Mucosa of gallbladder (tissue), 1 donor: ENCODE measurements around the gene TP53BP2. TPM values are rescaled to one million over a fixed set of nuclear protein-coding genes. Genes with fewer than 3 reads are reported as not detected.
"Not testable (repeated sequence)": the region's sequence is repeated elsewhere in the genome, so short reads cannot be mapped to it uniquely, and the experiment has no call there.

Experiments used
- DNase-seq: peaks from one replicate; pipeline ENCODE4 v3.0.0-alpha.2; 2020; ENCODE audit warnings: low spot score
- total RNA-seq: library from RNA; stranded (reverse); gene quantifications from one replicate; pipeline ENCODE4 v1.2.1, GENCODE V29; 2021
- donor health status: DM: no; HTN: no; CAD: no.

TP53BP2 gene
- total RNA-seq, 1 donor from 2014 or later, result 48.7 TPM

- no peak for DNase-seq
Observed at GRCh38 chr1:223745731-223746130, 100.0 kb downstream of the TP53BP2 start.

DNA sequence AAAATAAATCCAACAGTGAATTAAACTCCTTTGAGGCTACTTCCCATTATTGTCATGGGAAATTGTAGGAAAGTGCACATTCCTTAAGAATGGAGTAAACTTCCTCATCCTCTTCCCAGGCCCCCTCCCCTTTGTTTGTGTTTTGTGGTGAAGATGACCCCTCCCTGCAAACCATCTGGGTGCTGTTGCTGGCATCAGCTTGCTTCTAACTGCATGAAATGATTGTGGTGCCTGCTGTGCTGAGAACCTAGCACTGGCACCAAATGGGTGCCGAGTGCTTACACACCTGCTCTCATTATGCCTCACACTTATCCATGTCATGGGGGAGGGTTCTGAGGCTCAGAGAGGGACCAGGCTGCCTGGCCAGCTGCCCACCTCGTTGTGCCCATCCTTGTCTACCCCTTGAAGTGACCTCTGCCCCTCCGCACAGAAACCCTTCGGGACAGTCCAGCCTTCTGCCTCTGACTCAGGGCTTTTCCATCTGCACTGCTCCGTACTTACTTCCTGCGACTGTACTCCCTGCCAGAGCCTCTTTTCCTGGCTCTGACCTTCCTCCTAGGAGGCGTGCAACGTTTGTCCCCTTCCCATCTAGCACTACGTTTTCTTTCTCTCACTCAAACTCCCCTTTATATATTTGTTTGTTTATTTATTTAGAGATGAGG is 102.8 kb downstream of the TP53BP2 start:
- DNase-seq, result no peak

GRCh38 chr1:223741861-223742260 is 103.9 kb downstream of the TP53BP2 start:
- no peak for DNase-seq

GRCh38 chr1:223740038-223740736 is 105.6 kb downstream of the TP53BP2 start:
- DNase-seq, result peak; percentile 43

- DNase-seq, result peak; percentile 42
Observed at GRCh38 chr1:223739366-223740037, 106.2 kb downstream of the TP53BP2 start.

- peak; percentile 79 for DNase-seq
Observed at GRCh38 chr1:223738465-223739365, 107.0 kb downstream of the TP53BP2 start.

GRCh38 chr1:223737342-223737741 is 108.4 kb downstream of the TP53BP2 start:
- DNase-seq, result no peak

DNA sequence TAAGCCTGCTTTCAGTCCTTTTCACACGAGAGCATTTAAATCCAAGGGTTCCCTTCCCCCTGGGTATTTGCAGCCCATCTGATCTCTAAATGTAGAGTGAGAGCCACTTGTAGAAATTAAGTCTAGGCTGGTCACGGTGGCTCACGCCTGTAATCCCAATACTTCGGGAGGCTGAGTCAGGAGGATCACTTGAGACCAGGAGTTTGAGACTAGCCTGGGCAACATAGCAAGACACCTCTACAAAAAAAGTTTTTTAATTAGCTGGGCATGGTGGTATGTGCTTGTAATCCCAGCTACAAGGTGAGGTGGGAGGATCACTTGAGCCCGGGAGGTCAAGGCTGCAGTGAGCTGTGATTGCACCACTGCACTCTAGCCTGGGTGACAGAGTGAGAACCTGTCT is 109.1 kb downstream of the TP53BP2 start:
- not testable (repeated sequence) for DNase-seq

GRCh38 chr1:223733898-223734852 is 111.6 kb downstream of the TP53BP2 start:
- DNase-seq, result peak; percentile 42

DNA sequence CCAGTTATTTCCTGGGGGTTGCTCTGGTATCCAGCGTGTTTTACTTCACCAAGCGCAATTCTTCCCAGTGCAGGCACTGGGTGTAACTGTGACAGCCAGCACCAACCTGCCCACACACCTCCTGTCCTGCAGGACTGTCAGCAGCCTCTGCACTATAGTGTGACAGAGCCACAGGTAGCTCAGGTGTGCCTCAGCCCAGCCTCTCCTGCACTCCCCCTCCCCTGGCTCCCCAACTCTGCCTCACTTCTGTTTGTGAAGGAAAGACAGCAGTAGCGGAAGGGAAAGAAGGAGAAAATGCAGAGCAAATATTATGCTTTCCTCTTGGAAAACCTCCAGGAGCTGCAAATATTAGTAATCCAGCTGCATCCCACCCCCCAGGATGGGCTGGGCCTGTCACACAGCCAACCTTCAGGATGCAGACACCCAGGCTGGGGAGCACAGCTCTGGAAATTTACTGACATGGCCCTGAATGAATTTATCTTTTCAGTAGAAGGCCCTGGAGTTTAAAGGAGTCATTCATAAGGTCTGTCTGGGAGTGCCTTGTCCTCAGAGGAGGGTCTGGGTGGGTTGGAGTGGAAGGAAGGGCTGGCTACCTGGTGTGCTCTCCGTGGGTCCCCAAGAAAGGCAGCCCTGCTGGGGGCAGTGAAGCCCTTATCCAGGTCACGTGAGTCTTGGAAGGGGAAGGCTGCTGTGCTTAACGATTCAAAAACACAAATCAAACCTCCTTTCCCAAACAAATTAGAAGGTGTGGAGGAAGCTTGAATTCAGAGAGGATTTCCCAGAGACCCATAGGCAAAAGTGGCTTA is 112.6 kb downstream of the TP53BP2 start:
- no peak for DNase-seq

GRCh38 chr1:223731133-223731770 is 114.5 kb downstream of the TP53BP2 start:
- DNase-seq, result peak; percentile 68

GRCh38 chr1:223730479-223731132 is 115.1 kb downstream of the TP53BP2 start:
- DNase-seq, result no peak

DNA sequence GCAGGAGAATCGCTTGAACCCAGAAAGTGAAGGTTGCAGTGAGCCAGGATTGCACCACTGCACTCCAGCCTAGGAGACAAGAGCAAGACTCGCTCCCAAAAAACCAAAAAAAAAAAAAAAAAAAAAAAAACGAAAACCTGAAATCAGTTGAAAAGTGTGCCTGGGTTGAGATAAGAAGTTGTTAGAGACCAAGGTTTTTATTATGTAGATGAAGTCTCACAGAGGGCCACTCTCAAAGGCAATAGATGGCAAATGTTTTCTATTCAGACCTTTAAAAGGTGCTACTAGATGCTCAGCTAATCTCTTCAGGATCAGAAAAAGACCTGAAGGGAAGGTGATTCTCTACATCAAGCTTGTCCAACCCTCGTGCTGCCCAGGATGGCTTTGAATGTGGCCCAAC is 115.8 kb downstream of the TP53BP2 start:
- DNase-seq, result no peak

Other genes with a start within 250 kb of the TP53BP2 start
- 35.6 TPM for gene CAPN8, start 180.2 kb downstream of the TP53BP2 start, total RNA-seq
- gene CAPN2, start 133.4 kb downstream of the TP53BP2 start, total RNA-seq, result 431 TPM